Astrocyte of the cerebellum (primary cell): ENCODE results near the gene TRAF7.

ENCODE experiments used
- DNase-seq: peaks from one replicate; pipeline ENCODE4 v3.0.0-alpha.2; 2011; ENCODE audit warnings: low read depth
- H3K4me3 ChIP-seq: 2 replicates; pipeline ENCODE4 v1.5.1; 2011; ENCODE audit warnings: mild to moderate bottlenecking, low read depth, low read length, moderate library complexity
- in situ Hi-C: cut with HindIII; loops from 2 replicates; pipeline ENCODE4 v1.10.0; 2017; ENCODE audit warnings: low sequenced_read_pairs
- TF ChIP-seq, protein P1 (sequence below): IDR thresholded peaks from 2 replicates; pipeline ENCODE4 v1.5.1; 2012; ENCODE audit warnings: low read length, low read depth, moderate library complexity, mild to moderate bottlenecking; ENCODE audit errors: missing control alignments

Gene TRAF7

DNA sequence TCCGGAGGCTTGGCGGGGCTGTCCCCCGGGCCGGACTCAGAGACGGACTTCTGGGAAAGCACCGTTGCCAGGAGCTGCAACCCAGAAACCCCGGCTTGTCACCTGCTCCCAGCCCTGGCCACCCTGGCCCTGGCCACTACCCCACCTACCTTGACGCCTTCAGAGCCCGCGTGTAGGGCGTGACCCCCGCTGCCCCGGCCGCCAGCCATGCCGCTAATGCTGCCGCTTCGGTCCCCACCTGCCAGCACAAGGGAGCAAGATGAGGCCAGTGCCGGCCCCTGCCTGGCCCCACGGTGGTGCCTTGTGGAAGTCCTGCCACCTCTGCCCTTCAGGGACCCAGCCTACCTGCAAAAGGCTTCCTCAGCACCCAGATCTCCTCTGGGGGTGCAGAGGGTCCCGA is 29.4 kb downstream of the TRAF7 start:
- DNase-seq: no peak
- TF ChIP-seq, protein P1, sequence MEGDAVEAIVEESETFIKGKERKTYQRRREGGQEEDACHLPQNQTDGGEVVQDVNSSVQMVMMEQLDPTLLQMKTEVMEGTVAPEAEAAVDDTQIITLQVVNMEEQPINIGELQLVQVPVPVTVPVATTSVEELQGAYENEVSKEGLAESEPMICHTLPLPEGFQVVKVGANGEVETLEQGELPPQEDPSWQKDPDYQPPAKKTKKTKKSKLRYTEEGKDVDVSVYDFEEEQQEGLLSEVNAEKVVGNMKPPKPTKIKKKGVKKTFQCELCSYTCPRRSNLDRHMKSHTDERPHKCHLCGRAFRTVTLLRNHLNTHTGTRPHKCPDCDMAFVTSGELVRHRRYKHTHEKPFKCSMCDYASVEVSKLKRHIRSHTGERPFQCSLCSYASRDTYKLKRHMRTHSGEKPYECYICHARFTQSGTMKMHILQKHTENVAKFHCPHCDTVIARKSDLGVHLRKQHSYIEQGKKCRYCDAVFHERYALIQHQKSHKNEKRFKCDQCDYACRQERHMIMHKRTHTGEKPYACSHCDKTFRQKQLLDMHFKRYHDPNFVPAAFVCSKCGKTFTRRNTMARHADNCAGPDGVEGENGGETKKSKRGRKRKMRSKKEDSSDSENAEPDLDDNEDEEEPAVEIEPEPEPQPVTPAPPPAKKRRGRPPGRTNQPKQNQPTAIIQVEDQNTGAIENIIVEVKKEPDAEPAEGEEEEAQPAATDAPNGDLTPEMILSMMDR: no peak
- in situ Hi-C loops: no loop called here
- H3K4me3 ChIP-seq: no peak overlapping the region

DNA sequence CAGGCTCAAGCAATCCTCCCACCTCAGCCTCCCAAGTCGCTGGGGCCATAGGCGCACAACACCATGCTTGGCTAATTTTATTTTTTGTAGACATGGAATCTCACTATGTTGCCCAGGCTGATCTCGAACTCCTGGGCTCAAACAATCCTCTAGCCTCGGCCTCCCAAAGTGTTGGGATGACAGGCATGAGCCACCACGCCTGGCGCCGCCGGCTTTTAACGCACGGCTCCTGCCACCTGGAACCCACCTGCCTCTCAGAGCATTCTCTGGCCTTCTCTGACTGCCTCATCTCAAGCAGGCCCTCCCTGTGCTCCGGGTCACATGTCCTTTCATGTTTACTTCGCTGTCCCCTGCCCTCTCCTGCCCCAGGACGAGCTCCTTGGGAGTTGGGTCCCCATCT is 30.5 kb downstream of the TRAF7 start:
- in situ Hi-C loops: no loop called here
- H3K4me3 ChIP-seq: no peak overlapping the region
- TF ChIP-seq, protein P1: no peak
- DNase-seq: no peak

DNA sequence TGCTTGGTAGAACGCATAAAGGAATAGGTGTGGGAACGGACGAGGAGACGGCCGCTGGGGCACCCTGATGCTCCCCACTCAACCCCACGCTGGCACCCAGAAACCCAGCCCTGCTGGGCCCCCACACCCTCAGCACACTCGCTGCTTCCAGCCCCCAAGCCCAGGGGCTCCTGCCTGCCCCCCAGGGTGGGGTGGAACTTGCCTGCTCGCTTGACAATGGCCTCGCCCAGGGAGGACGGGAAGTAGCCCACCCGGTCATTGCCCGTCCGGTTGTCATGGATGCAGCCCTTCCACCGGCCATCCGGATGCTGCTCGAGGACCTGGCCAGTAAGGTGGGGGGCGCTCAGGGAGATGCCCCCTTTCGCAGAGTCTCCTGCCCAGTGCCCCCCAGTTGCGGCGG is 30.9 kb downstream of the TRAF7 start:
- in situ Hi-C loops: no loop called here
- no peak for DNase-seq
- H3K4me3 ChIP-seq: no peak overlapping the region
- TF ChIP-seq, protein P1: no peak

DNA sequence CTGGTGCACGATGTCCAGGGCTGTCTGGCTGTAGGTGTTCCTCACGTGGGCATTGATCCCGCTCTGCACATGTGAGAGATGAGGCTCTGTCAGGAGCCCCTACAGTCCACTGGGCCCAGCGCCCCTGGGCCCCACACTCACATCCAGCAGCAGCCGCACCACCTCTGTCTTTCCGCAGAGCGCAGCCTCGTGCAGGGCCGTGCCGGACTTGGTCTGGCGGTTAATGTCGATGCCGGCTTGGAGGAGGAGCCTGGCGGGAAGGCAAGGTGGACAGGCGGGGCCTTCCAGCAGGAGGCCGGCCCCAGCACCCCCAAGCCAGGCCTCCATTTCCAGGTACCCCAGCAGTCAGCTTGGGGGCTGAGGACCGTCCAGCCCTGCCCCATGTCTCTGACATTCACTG is 31.6 kb downstream of the TRAF7 start:
- H3K4me3 ChIP-seq: no peak overlapping the region
- in situ Hi-C loops: no loop called here
- DNase-seq: no peak
- TF ChIP-seq, protein P1: no peak

DNA sequence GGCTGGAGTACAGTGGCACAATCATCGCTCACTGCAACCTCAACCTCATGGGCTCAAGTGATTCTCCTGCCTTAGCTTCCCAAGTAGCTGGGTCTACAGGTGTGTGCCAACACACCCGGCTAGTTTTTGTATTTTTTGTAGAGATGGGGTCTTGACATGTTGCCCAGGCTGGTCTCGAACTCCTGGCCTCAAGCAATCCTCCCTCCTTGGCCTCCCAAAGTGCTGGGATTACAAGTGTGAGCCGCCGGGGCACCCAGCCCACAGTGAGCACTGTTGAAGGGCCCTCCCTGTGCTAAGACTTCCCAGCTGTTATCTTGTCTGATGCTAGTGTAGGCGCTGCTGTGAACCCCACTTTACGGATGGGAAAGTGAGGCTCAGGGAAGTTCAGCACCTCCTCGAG is 32.8 kb downstream of the TRAF7 start:
- TF ChIP-seq, protein P1: no peak
- H3K4me3 ChIP-seq: no peak overlapping the region
- in situ Hi-C loops: no loop called here
- no peak for DNase-seq

DNA sequence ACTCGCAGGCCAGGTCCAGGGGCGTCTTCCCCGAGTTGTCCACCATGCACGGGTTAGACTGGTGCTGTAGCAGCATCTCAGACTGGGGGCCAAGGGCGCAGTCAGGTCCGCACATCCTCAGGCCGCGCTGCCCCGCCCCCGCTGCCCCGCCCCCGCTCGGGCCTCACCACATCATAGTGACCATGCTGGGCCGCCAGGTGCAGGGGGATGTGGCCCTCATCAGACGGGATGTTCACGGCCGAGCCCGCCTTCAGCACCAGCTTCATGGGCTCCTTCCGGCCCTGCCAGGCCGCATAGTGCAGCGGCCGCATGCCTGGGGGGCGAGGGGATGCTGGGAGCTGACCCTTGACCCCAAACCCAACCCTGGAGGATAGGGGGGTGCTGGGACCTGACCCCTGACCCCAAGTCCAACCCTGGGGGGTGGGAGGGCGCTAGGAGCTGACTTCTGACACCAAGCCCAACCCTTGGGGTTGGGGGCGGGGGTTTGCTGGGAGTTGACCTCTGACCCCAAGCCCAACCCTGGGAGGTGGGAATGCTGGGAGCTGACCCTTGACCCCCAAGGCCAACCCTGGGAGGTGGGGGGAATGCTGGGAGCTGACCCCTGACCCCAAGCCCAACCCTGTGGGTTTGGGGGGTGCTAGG is 33.8 kb downstream of the TRAF7 start:
- TF ChIP-seq, protein P1: no peak
- in situ Hi-C loops: no loop called here
- H3K4me3 ChIP-seq: no peak overlapping the region
- DNase-seq: no peak
